ENCODE measurements around the gene ACOT12.
"Not testable (repeated sequence)": the region's sequence is repeated elsewhere in the genome, so short reads cannot be mapped to it uniquely, and the experiment has no call there.

Gene ACOT12

GRCh38 chr5:81409361-81409760 lies 15.4 kb upstream of the ACOT12 start:
- no peak for DNase-seq
- Histone ChIP-seq H3K9me3 (no peaks in the 10 kb centered on the region), H3K27ac (no peak overlapping the region), H3K4me1 (no peaks in the 10 kb centered on the region), H3K27me3 (no peaks in the 10 kb centered on the region), H3K36me3 (no peaks in the 10 kb centered on the region), H3K4me3 (no peak overlapping the region)
- intact Hi-C loops (cut with DNase I; ENCODE audit: low total_unique reads), result no loop called here
- TF ChIP-seq CTCF (IDR thresholded peaks at IDR 0.05), result no peak

- no peak overlapping the region for H3K27ac ChIP-seq
- intact Hi-C loops (cut with DNase I; ENCODE audit: low total_unique reads), result no loop called here
- H3K9me3 ChIP-seq, result no peaks in the 10 kb centered on the region
- H3K27me3 ChIP-seq, result no peaks in the 10 kb centered on the region
- H3K4me1 ChIP-seq, result no peaks in the 10 kb centered on the region
- H3K36me3 ChIP-seq, result no peaks in the 10 kb centered on the region
- H3K4me3 ChIP-seq, result no peak overlapping the region
- DNase-seq, result no peak
- TF ChIP-seq CTCF (IDR thresholded peaks at IDR 0.05), result no peak
Measured at GRCh38 chr5:81408496-81408895, 14.6 kb upstream of the ACOT12 start.

- H3K27me3 ChIP-seq; H3K4me3 ChIP-seq; H3K4me1 ChIP-seq; H3K9me3 ChIP-seq; DNase-seq; intact Hi-C loops (cut with DNase I; ENCODE audit: low total_unique reads); H3K36me3 ChIP-seq; H3K27ac ChIP-seq: not testable (repeated sequence)
Measured at GRCh38 chr5:81407811-81408210, 13.9 kb upstream of the ACOT12 start.

- Histone ChIP-seq H3K27ac (no peak overlapping the region), H3K27me3 (no peaks in the 10 kb centered on the region), H3K9me3 (no peaks in the 10 kb centered on the region), H3K4me3 (no peak overlapping the region), H3K36me3 (no peaks in the 10 kb centered on the region), H3K4me1 (no peaks in the 10 kb centered on the region)
- TF ChIP-seq CTCF (IDR thresholded peaks at IDR 0.05), result no peak
- no peak for DNase-seq
- intact Hi-C loops (cut with DNase I; ENCODE audit: low total_unique reads), result no loop called here
Measured at GRCh38 chr5:81405126-81405891, 11.4 kb upstream of the ACOT12 start.

GRCh38 chr5:81402192-81402930 lies 8.4 kb upstream of the ACOT12 start:
- DNase-seq, result no peak
- no peak for TF ChIP-seq CTCF (IDR thresholded peaks at IDR 0.05)
- peaks cover 0 to under 1% (median 0%) of the 10 kb centered on the region in 4 donors for H3K4me1 ChIP-seq
- no peaks in the 10 kb centered on the region for H3K9me3 ChIP-seq
- intact Hi-C loops (cut with DNase I; ENCODE audit: low total_unique reads), result no loop called here
- no peaks in the 10 kb centered on the region for H3K36me3 ChIP-seq
- no peaks in the 10 kb centered on the region for H3K27me3 ChIP-seq
- no peak overlapping the region for H3K4me3 ChIP-seq
- no peak overlapping the region for H3K27ac ChIP-seq

GRCh38 chr5:81401266-81401665 lies 7.3 kb upstream of the ACOT12 start:
- H3K27me3 ChIP-seq, result no peaks in the 10 kb centered on the region
- no peaks in the 10 kb centered on the region for H3K36me3 ChIP-seq
- H3K4me3 ChIP-seq, result no peak overlapping the region
- intact Hi-C loops (cut with DNase I; ENCODE audit: low total_unique reads), result no loop called here
- H3K4me1 ChIP-seq, result peaks cover 0 to 4% (median 0%) of the 10 kb centered on the region in 4 donors
- H3K27ac ChIP-seq, result no peak overlapping the region
- no peak for TF ChIP-seq CTCF (IDR thresholded peaks at IDR 0.05)
- no peaks in the 10 kb centered on the region for H3K9me3 ChIP-seq
- DNase-seq, result no peak
